Medulla oblongata (tissue), 1 donor: ENCODE results near the gene PRSS21.

Experiments
- DNase-seq: peaks from one replicate; pipeline ENCODE4 v3.0.0-alpha.2; 2015; ENCODE audit errors: extremely low spot score

PRSS21 gene

DNA sequence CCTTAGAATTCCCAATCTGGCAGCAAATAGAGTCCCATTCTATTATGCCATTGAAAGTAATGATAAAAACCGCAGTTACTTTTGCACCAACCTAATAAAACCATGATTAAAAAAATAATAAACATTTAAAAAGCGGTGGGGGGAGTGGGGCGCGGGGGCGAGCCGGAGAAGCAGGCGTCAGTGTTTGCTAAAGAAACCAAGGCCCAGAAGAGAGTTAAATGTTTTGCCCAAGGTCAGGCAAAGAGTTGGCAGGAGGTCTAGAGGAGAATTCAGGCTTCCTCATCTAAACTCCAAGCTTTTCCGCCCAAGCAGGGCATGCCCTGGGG is 50.6 kb downstream of the PRSS21 start:
- no peak for DNase-seq

DNA sequence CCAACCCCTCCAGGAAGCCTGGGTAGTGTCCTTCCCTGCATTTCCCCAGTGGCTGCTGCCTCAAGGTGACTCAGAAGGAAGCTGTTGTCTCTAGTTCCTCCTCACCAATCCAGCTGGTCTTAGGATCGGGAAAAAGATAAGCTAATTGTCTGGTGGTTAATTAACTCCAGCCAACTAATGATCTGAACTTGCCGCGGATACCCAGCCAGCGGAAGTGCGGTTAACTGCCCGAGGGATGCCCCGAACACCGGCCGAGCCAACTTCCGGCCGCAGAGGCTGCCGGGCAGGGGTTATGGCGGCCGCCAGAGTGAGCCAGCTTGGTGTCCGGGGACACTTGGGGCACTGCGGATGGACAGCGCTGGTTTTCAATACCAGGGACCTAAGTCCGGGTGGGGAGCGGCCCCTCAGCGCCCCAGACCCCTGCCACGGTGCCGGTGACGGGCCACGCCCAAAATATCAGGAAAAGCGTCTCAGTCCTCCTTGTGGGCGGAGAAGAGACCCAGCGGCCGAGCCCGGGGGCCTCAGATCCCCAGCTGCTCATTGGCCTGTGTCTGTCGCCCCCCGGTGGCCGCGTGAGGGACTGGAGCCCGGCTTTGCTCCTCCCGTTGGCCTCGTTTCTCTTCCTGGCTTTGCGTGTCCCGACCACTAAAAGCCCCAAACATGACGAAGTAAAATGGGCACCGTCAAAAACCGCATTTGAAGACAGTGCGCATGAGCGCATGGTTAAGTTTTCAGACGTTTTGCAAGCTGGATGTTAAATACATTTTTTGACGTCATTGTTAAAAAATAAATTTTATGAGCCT is 51.2 kb downstream of the PRSS21 start:
- peak; percentile 94 for DNase-seq
